B cell (primary cell): Measurements from ENCODE around the gene DYNC2I2. TPM values are rescaled to one million over a fixed set of nuclear protein-coding genes. Genes with fewer than 3 reads are reported as not detected.

ENCODE experiments used
- ATAC-seq: fragments of 200-7000 bp; cut with Tn5 transposase; one replicate; pipeline ENCODE4 v1.10.0; 2021; ENCODE audit warnings: low read depth, mild to moderate bottlenecking, moderate number of reproducible peaks, moderate library complexity
- CTCF ChIA-PET: fragments of 350-600 bp; sonication (Branson Sonifier 250); formaldehyde crosslinking; loops from one replicate; lab custom pipeline; 2021; ENCODE audit warnings: antibody characterized with exemption, inconsistent platforms; lab: Charles Lee
- POLR2A ChIA-PET: fragments of 350-600 bp; sonication (Branson Sonifier 250); formaldehyde crosslinking; loops from one replicate; lab custom pipeline; 2021; ENCODE audit warnings: antibody characterized with exemption; lab: Charles Lee
- DNase-seq: peaks from one replicate; pipeline ENCODE4 v3.0.0; 2013
- H2AFZ ChIP-seq: 2 replicates; pipeline ENCODE4 v1.6.1; 2012; ENCODE audit warnings: mild to moderate bottlenecking, low read depth, low read length; ENCODE audit not compliant: insufficient read depth, poor library complexity, severe bottlenecking
- H3K27ac ChIP-seq, 2 donors: 1 replicate in 1 of 2; 2 replicates in 1 of 2; pipeline ENCODE4 v1.5.1; 2012 to 2013; ENCODE audit warnings: low read length in 2 of 2, mild to moderate bottlenecking in 2 of 2, moderate library complexity in 1 of 2
- H3K27me3 ChIP-seq, 4 experiments: fragments of 200-600 bp in 1 of 4; sonication (generic) in 1 of 4; replicated peaks in 1 of 4; 1 replicate in 2 of 4; 2 replicates in 2 of 4; pipeline versions ENCODE4 v1.6.1 to v1.7.0; 2013 to 2016; ENCODE audit warnings: low read length in 3 of 4, mild to moderate bottlenecking in 2 of 4, mixed read lengths in 1 of 4, moderate library complexity in 1 of 4; ENCODE audit not compliant: insufficient read depth in 4 of 4, control insufficient read depth in 3 of 4; ENCODE audit errors: control extremely low read depth in 1 of 4
- H3K36me3 ChIP-seq, 2 experiments: replicated peaks in 1 of 2; 1 replicate in 1 of 2; 2 replicates in 1 of 2; pipeline versions ENCODE4 v1.6.1 to v1.7.1; 2013; ENCODE audit warnings: low read length in 1 of 2; ENCODE audit not compliant: insufficient read depth in 2 of 2, control insufficient read depth in 1 of 2; ENCODE audit errors: control extremely low read depth in 1 of 2, extremely low read depth in 1 of 2
- H3K4me1 ChIP-seq, 2 donors: fragments of 200-600 bp in 1 of 2; sonication (generic) in 1 of 2; 1 replicate in 1 of 2; 2 replicates in 1 of 2; pipeline versions ENCODE4 v1.5.1 to v1.6.1; 2013 to 2017; ENCODE audit warnings: low read length in 2 of 2; ENCODE audit not compliant: control insufficient read depth in 2 of 2, insufficient read depth in 2 of 2
- H3K4me2 ChIP-seq: replicated peaks from 2 replicates; pipeline ENCODE3; 2012; ENCODE audit warnings: mild to moderate bottlenecking, low read depth, low read length; ENCODE audit not compliant: poor library complexity, severe bottlenecking
- H3K4me3 ChIP-seq, 5 experiments: fragments of 200-600 bp in 1 of 5; sonication (generic) in 1 of 5; 1 replicate in 3 of 5; 2 replicates in 2 of 5; pipeline versions ENCODE4 v1.5.1 to v1.7.0; 2011 to 2016; ENCODE audit warnings: low read length in 4 of 5, mild to moderate bottlenecking in 4 of 5, low read depth in 2 of 5, control low read depth in 1 of 5, moderate library complexity in 1 of 5; ENCODE audit not compliant: insufficient read depth in 1 of 5; ENCODE audit errors: control extremely low read depth in 1 of 5, extremely low read depth in 1 of 5
- H3K79me2 ChIP-seq: fragments of 200-600 bp; sonication (generic); one replicate; pipeline ENCODE4 v1.6.0; 2016; ENCODE audit warnings: low read length; ENCODE audit not compliant: control insufficient read depth, insufficient read depth
- H3K9ac ChIP-seq: fragments of 200-600 bp; sonication (generic); 2 replicates; pipeline ENCODE4 v1.6.1; 2017; ENCODE audit warnings: mild to moderate bottlenecking, low read length, moderate library complexity
- H3K9me3 ChIP-seq, 3 donors: one replicate each; pipeline versions ENCODE4 v1.6.1 to v1.7.1; 2013; ENCODE audit warnings: low read length in 2 of 3; ENCODE audit not compliant: control insufficient read depth in 2 of 3, insufficient read depth in 1 of 3; ENCODE audit errors: control extremely low read depth in 1 of 3
- H4K20me1 ChIP-seq: 2 replicates; pipeline ENCODE4 v1.6.0; 2012; ENCODE audit warnings: mild to moderate bottlenecking, low read length; ENCODE audit not compliant: insufficient read depth, control insufficient read depth, poor library complexity, severe bottlenecking
- H3K27ac Mint-ChIP-seq: one replicate; pipeline ENCODE4 v1.8.0; 2021; ENCODE audit warnings: mixed read lengths
- H3K27me3 Mint-ChIP-seq: one replicate; pipeline ENCODE4 v1.8.0; 2021; ENCODE audit warnings: mixed read lengths
- H3K4me1 Mint-ChIP-seq: one replicate; pipeline ENCODE4 v1.8.0; 2021; ENCODE audit warnings: mixed read lengths
- H3K4me3 Mint-ChIP-seq: one replicate; pipeline ENCODE4 v1.8.0; 2021; ENCODE audit warnings: mixed read lengths
- H3K9me3 Mint-ChIP-seq: one replicate; pipeline ENCODE4 v1.8.0; 2022; ENCODE audit warnings: mixed read lengths; ENCODE audit not compliant: insufficient read depth
- CTCF ChIP-seq: fragments of 200-600 bp; IDR thresholded peaks from one replicate; pipeline ENCODE4 v1.8.0; 2022; ENCODE audit warnings: antibody characterized with exemption, mild to moderate bottlenecking
- EZH2 ChIP-seq: IDR thresholded peaks from 2 replicates; pipeline ENCODE4 v1.6.1; 2012; ENCODE audit warnings: borderline replicate concordance, low read depth, mild to moderate bottlenecking, moderate library complexity, low read length; ENCODE audit not compliant: insufficient read depth, poor library complexity, severe bottlenecking
- WGBS: methylation state at CpG from one replicate; pipeline ENCODE4 v1.1.5; 2013; ENCODE audit warnings: missing lambda C conversion rate; ENCODE audit not compliant: insufficient coverage; 5-methylcytosine and 5-hydroxymethylcytosine counted together
- intact Hi-C: fragments of 100-400 bp; cut with micrococcal nuclease; formaldehyde crosslinking; loops from one replicate; pipeline ENCODE4 v1.10.0; 2022
- polyA plus RNA-seq: library from polyadenylated mRNA; depleted of rRNA; stranded (reverse); fragments of >200 nt; gene quantifications from 2 replicates; pipeline ENCODE4 v1.2.3, GENCODE V29; 2012
- total RNA-seq, 2 donors: library from RNA; stranded (reverse); fragments of 120-200 nt in 1 of 2; gene quantifications; 1 replicate in 1 of 2; 2 replicates in 1 of 2; pipeline versions ENCODE4 v1.2.3 to v1.2.4, GENCODE V29; 2013 to 2022

The DYNC2I2 gene
- total and polyA plus RNA-seq, 2 donors (not counting 1 experiment from before 2014, with no cell fraction given) = 76.6 to 109 TPM

DNA sequence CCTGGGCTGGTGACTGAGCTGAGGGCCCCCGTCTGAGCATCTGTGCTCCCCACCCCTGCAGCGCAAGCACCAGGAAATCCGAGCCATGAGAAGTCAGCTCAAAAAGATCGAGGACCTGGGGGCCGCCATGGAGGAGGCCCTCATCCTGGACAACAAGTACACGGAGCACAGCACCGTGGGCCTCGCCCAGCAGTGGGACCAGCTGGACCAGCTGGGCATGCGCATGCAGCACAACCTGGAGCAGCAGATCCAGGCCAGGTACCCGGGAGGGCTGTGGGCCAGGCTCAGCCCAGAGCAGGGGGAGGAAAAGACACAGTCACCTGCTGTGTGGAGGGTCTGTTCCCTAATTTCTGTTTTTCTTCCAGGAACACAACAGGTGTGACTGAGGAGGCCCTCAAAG is 24.6 kb downstream of the DYNC2I2 start:
- Histone ChIP-seq H3K4me3 (no peak overlapping the region), H3K27me3 (no peaks in the 10 kb centered on the region), H3K79me2 (no peaks in the 10 kb centered on the region), H3K36me3 (peaks cover 0 to 81% of the 10 kb centered on the region in 2 experiments), H3K9me3 (no peaks in the 10 kb centered on the region), H3K4me1 (no peaks in the 10 kb centered on the region), H4K20me1 (no peaks in the 10 kb centered on the region), H3K4me2 (no peak overlapping the region), H2AFZ (no peak overlapping the region), H3K27ac (no peak overlapping the region), H3K9ac (no peak overlapping the region)
- Mint-ChIP-seq H3K27me3 (no peaks in the 10 kb centered on the region), H3K9me3 (no peaks in the 10 kb centered on the region), H3K4me3 (no peak overlapping the region), H3K27ac (no peak overlapping the region), H3K4me1 (no peaks in the 10 kb centered on the region)
- POLR2A ChIA-PET = no interaction called here
- CTCF ChIA-PET = no interaction called here
- TF ChIP-seq EZH2 (no peak), CTCF (no peak)
- ATAC-seq (no peak), DNase-seq (no peak)
- WGBS = 97% methylated on average over 10 of the region's 10 CpGs
- intact Hi-C loops = no loop called here

GRCh38 chr9:128631636-128632035 is 25.0 kb downstream of the DYNC2I2 start:
- ChIA-PET POLR2A (no interaction called here), CTCF (no interaction called here)
- Mint-ChIP-seq H3K27me3 (no peaks in the 10 kb centered on the region), H3K4me3 (no peak overlapping the region), H3K27ac (no peak overlapping the region), H3K4me1 (no peaks in the 10 kb centered on the region), H3K9me3 (no peaks in the 10 kb centered on the region)
- peaks cover 0 to 81% of the 10 kb centered on the region in 2 experiments for H3K36me3 ChIP-seq
- H3K27me3 ChIP-seq = no peaks in the 10 kb centered on the region
- 96% methylated on average over 6 of the region's 9 CpGs for WGBS
- no peak overlapping the region for H3K4me3 ChIP-seq
- no peak overlapping the region for H3K9ac ChIP-seq
- intact Hi-C loops = no loop called here
- H4K20me1 ChIP-seq = no peaks in the 10 kb centered on the region
- H3K4me2 ChIP-seq = no peak overlapping the region
- DNase-seq (no peak), ATAC-seq (no peak)
- H2AFZ ChIP-seq = no peak overlapping the region
- H3K9me3 ChIP-seq = no peaks in the 10 kb centered on the region
- H3K79me2 ChIP-seq = no peaks in the 10 kb centered on the region
- no peak for TF ChIP-seq EZH2
- H3K4me1 ChIP-seq = no peaks in the 10 kb centered on the region
- H3K27ac ChIP-seq = no peak overlapping the region
